NCI-H1930 (cell line): ENCODE measurements around the gene PRDX5.
A peak's percentile ranks its signal among the peaks of the same experiment; 100 is the strongest.
"Not testable (repeated sequence)": the region's sequence is repeated elsewhere in the genome, so short reads cannot be mapped to it uniquely, and the experiment has no call there.

ENCODE experiments used
- DNase-seq, 2 experiments: peaks; one replicate each; lab custom pipeline; 2025; lab: John Stamatoyannopoulos, UW

The PRDX5 gene

GRCh38 chr11:64305691-64306562 lies 12.0 kb upstream of the PRDX5 start:
- peak; percentile 49 to 74 for DNase-seq

DNA sequence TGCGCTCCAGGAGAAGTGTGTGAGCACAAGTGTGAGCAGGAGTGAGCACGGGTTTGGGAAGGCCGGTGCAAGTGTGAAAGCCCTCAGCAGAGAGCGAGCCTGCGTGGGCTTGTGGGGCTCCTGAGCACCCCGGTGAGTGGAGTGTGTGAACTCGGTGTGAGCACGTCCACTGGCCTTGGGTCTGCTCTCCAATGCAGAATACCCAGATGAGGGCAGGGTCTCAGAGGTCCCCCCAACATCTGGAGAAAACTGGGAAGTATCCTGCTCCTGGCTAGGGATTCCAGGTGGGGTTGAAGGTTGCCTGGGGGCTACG lies 11.4 kb upstream of the PRDX5 start:
- no peak for DNase-seq

DNA sequence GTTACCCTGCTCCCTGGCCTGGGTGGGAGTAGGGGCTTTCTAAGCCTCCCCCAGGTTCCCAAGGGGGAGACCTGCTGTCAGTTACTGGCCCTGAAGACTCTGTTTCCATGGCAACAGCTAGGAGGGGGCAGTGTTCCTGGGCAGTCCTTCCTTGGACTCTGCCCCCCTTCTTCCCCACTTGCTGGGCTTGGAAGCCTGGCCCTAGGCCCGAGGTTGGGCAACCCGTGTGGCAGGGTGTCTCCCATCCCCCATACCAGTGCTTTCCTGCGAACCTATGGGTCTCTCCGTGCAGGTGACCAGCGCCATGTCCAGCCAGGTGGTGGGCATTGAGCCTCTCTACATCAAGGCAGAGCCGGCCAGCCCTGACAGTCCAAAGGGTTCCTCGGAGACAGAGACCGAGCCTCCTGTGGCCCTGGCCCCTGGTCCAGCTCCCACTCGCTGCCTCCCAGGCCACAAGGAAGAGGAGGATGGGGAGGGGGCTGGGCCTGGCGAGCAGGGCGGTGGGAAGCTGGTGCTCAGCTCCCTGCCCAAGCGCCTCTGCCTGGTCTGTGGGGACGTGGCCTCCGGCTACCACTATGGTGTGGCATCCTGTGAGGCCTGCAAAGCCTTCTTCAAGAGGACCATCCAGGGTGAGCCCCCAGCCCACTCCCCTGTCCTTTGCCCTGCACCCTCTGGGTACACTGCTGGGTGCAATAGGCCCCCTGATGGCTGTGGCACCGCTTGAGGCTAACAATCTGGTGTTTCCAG lies 10.9 kb upstream of the PRDX5 start:
- DNase-seq: no peak

- DNase-seq: not testable (repeated sequence)
These were observed 10.1 kb upstream of the PRDX5 start for GRCh38 chr11:64307795-64308194.

DNA sequence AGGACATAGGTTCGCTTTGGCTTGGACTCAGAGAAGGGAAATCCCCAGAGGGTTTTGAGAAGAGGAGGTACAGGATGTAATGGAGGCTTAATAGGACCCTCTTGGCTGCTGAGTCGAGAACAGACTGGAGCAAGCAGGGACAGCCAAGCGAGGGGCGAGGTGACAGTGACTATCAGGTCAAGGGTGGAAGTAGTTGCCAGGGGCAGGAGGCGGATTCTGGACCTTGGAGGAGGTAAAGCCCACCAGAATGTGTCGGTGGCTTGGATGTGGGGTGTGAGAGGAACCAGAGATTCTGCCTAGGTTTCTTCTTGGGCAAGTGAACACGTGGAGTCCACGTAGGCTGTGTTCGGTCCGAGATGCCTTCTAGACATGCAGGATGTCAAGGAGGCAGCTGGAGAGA lies 5.0 kb upstream of the PRDX5 start:
- no peak for DNase-seq

DNA sequence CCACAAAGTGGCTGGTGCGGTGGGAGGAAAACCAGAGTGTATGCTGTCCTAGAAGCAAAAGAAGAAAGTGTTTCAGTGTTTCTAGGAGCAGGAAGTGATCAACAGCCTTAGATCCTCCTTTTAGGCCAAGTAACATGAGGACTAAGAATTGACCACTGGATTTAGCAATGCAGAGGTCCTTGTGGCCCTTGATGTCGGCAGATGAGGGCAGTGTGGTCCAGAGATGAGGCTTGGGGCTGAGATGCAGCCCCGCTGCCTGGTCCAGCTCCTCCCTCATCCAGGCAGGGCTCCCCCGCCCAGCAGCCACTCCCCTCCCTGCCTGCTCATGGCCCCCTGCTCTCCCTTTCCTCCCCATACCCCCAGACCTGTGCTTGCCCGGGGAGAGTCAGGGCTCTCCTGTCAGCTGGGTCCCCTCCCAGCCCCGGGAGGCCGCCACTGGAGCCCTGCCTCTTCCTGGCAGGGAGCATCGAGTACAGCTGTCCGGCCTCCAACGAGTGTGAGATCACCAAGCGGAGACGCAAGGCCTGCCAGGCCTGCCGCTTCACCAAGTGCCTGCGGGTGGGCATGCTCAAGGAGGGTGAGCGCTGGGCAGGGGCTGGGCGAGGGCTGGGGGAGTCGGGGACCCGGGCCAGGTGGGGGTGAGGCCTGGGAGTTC lies 4.3 kb upstream of the PRDX5 start:
- DNase-seq: no peak

GRCh38 chr11:64314146-64314804 lies 3.6 kb upstream of the PRDX5 start:
- DNase-seq: no peak

DNA sequence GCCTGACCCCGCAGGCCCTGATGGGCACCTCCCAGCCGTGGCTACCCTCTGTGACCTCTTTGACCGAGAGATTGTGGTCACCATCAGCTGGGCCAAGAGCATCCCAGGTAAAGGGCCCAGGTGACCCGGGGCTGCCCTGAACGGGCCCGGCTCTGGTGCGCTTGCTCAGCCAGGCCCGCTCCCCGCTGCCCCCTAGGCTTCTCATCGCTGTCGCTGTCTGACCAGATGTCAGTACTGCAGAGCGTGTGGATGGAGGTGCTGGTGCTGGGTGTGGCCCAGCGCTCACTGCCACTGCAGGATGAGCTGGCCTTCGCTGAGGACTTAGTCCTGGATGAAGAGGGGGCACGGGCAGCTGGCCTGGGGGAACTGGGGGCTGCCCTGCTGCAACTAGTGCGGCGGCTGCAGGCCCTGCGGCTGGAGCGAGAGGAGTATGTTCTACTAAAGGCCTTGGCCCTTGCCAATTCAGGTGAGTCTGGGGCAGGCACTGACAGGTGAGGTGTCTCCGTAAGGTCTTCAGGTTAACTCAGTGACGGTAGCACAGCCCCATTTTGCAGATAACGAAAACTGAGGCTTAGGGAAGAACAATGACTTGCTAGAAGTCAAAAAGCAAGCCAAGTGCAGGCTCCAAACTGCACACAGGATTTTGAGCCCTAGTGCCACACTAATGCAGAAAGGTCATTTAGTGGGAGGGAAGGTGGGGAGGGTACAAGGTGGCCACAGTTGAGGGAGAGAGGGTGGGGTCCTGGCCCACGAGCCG lies 2.9 kb upstream of the PRDX5 start:
- no peak for DNase-seq

GRCh38 chr11:64315667-64316526 lies 2.0 kb upstream of the PRDX5 start:
- DNase-seq: not testable (repeated sequence)

GRCh38 chr11:64316672-64317324 lies 1.1 kb upstream of the PRDX5 start:
- DNase-seq: peak in 1 of 2 experiments; percentile 25

DNA sequence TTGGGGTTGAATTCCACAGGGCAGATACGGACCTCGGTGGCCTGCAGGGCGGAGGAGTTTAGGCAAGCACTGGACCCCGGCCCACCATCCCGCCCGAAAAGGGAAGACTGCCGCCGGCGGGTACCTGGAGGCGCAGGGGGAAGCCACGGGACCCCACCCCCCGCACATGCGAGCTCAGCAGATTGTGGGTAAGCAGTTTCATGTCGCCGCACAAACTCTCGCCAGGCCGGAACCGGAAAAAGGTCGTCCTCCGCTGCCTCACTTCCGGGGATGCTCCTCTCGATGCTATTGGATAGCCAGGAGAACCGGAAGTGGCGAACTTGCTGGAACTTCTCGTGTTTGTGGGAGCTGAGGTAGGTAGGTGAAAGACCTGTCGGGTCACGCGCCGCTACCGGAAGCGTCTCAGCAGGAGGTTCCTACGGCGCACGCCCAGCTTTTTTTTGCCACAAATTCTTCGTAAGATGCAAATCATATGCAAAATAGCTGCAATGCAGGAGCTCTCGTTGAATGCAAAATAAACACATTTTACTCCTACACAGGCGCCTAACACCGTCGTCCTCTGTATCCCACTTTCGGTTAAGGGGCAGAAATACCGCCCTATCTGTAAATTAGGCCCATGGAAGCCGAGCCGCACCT lies 478 bp upstream of the PRDX5 start, which contains the start of gene TRMT112:
TRMT112 (minus strand) TSS at position 235 of the 636 bp plus-strand sequence; CDS start at position 202, 33 bp downstream.
- peak; percentile 98 for DNase-seq

DNA sequence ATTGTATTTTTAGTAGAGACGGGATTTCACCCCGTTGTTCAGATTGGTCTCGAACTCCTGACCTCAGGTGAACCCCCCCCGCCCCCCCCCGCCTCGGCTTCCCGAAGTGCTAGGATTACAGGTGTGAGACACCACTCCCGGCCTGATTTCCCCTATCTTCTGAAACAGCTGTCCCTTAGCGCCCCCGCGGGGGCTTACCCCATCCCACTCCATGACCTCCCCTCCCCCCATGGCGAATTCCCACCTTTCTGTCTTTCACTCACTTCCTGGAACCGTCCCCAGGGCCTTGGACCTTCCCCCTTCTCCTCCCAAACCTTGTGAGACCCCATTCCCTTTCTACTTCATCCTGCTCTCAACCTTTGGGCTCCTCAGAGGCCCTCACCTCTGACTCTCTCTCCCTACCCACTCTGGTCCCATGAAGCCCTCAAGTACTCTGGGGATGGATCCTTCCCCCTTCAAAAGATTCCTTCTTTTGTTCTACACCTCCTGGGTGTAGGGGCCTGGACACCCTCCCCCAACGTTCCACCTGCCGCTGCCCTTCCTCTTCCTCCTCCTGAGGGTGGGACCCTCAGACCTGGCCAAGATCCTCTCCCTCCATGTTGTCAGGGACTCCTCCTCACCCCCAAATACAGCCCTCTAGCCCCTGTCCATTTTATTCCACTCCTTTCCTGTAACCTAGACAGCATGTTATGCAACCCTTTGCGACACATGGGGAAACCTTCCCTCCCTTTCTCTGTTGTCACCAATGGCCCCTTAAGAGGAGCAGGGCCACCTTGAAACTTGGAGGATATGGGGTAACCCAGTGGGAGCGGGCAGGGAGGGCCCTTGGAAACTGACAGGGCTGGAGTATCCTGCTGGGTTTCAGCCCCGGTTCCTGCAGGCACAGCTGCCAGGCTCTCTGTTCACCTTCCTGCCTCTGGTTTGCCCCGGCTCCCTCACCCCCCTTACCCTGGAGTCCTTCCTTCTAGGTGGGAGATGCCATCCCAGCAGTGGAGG lies 1.1 kb downstream of the PRDX5 start:
- DNase-seq: no peak

DNA sequence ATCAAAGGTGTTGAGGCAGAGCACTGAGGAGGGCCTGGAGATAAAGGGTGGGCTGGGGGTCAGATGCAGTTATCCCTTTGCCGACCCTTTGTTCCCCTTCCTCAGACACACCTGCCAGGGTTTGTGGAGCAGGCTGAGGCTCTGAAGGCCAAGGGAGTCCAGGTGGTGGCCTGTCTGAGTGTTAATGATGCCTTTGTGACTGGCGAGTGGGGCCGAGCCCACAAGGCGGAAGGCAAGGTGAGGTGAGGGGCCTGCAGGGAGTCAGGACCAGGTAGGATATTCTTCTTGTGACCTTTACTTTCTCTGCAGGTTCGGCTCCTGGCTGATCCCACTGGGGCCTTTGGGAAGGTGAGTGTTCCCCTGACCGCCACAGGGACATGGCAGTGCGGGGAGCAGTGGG lies 2.6 kb downstream of the PRDX5 start:
- no peak for DNase-seq

GRCh38 chr11:64321026-64321425 lies 3.1 kb downstream of the PRDX5 start:
- DNase-seq: no peak

DNA sequence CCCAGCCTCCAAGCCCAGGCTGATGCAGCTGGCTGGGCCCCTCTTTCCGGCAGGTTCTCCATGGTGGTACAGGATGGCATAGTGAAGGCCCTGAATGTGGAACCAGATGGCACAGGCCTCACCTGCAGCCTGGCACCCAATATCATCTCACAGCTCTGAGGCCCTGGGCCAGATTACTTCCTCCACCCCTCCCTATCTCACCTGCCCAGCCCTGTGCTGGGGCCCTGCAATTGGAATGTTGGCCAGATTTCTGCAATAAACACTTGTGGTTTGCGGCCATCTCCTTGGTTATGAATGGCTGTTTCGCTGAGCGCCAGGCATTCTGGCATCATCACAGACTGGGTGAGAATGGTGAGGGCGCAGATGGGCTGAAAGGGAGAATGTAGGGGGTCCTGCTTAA lies 3.6 kb downstream of the PRDX5 start:
- no peak for DNase-seq

GRCh38 chr11:64322925-64323260 lies 5.0 kb downstream of the PRDX5 start:
- DNase-seq: no peak

DNA sequence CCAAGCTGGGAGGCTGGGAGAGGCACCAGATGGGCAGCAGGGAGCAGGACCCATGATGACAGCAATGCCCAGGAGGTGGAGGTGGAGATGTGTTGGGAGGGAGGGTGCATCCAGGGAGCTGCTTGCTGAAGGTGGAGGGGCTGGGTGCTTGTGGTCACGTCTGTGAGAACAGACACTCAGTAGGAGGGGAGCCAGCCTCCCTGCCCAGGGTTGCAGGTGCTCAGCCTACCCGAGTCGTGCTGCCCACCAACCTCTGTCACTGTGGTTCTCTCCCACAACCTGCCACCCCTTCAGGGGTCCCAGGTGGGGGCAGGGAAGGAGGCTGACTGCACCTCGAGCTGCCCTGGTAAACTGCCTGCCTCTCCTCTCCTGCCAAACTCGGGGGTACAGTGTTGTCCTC lies 5.5 kb downstream of the PRDX5 start:
- no peak for DNase-seq

GRCh38 chr11:64323984-64324383 lies 6.1 kb downstream of the PRDX5 start:
- DNase-seq: not testable (repeated sequence)
